WTC11 (cell line): Measurements from ENCODE around the gene SRSF1. TPM values are rescaled to one million over a fixed set of nuclear protein-coding genes. Genes with fewer than 3 reads are reported as not detected.

Source experiments
- ATAC-seq: fragments of 200-7000 bp; cut with Tn5 transposase; 2 replicates; pipeline ENCODE4 v1.10.0; 2021; ENCODE audit warnings: mild to moderate bottlenecking, moderate library complexity
- CTCF ChIA-PET: fragments of 300-600 bp; sonication (Branson Sonifier 250); formaldehyde crosslinking; loops from one replicate; lab custom pipeline; 2021; ENCODE audit warnings: antibody characterized with exemption; lab: Charles Lee
- POLR2A ChIA-PET: fragments of 350-600 bp; sonication (Branson Sonifier 250); formaldehyde crosslinking; loops from one replicate; lab custom pipeline; 2021; ENCODE audit warnings: antibody characterized with exemption; lab: Charles Lee
- DNase-seq: peaks from one replicate; pipeline ENCODE4 v3.0.0; 2021; ENCODE audit warnings: low spot score
- H3K27ac Mint-ChIP-seq: 2 replicates; pipeline ENCODE4 v1.8.0; 2021; ENCODE audit warnings: mixed read lengths
- H3K27me3 Mint-ChIP-seq: 2 replicates; pipeline ENCODE4 v1.8.0; 2021; ENCODE audit warnings: low read depth, mild to moderate bottlenecking, moderate library complexity, mixed read lengths
- H3K36me3 Mint-ChIP-seq: 2 replicates; pipeline ENCODE4 v1.8.0; 2021; ENCODE audit warnings: mixed read lengths
- H3K4me1 Mint-ChIP-seq: 2 replicates; pipeline ENCODE4 v1.8.0; 2022; ENCODE audit warnings: mixed read lengths
- H3K4me3 Mint-ChIP-seq: 2 replicates; pipeline ENCODE4 v1.8.0; 2021; ENCODE audit warnings: mild to moderate bottlenecking, moderate library complexity, mixed read lengths
- H3K9me3 Mint-ChIP-seq: 2 replicates; pipeline ENCODE4 v1.8.0; 2021; ENCODE audit warnings: mixed read lengths
- AFF4 ChIP-seq: sonication (generic); formaldehyde crosslinking; IDR thresholded peaks from 2 replicates; pipeline ENCODE4 v1.8.1; 2023; ENCODE audit warnings: mild to moderate bottlenecking, missing genetic modification reagents, borderline replicate concordance
- ATF3 ChIP-seq: sonication (generic); formaldehyde crosslinking; conservative IDR thresholded peaks from 2 replicates; pipeline ENCODE4 v1.8.1; 2022; ENCODE audit warnings: mild to moderate bottlenecking, missing genetic modification reagents
- ATF6 ChIP-seq: sonication (generic); formaldehyde crosslinking; IDR thresholded peaks from 2 replicates; pipeline ENCODE4 v1.8.1; 2023; ENCODE audit warnings: mild to moderate bottlenecking, missing genetic modification reagents
- E2F5 ChIP-seq: sonication (generic); formaldehyde crosslinking; IDR thresholded peaks from 2 replicates; pipeline ENCODE4 v1.8.1; 2022; ENCODE audit warnings: mild to moderate bottlenecking, moderate library complexity, missing genetic modification reagents
- EMX1 ChIP-seq: fragments of 250-450 bp; sonication (Bioruptor Pico); IDR thresholded peaks from 2 replicates; pipeline ENCODE4 v1.8.0; 2021; ENCODE audit warnings: mild to moderate bottlenecking
- ERG ChIP-seq: fragments of 250-450 bp; sonication (Bioruptor Pico); IDR thresholded peaks from 2 replicates; pipeline ENCODE4 v1.8.0; 2021; ENCODE audit warnings: mild to moderate bottlenecking
- ESRRA ChIP-seq: sonication (generic); formaldehyde crosslinking; IDR thresholded peaks from 2 replicates; pipeline ENCODE4 v1.8.1; 2022; ENCODE audit warnings: mild to moderate bottlenecking, missing genetic modification reagents, borderline replicate concordance
- ETV6 ChIP-seq: sonication (generic); formaldehyde crosslinking; IDR thresholded peaks from 2 replicates; pipeline ENCODE4 v1.8.1; 2022; ENCODE audit warnings: mild to moderate bottlenecking, missing genetic modification reagents
- FOXJ3 ChIP-seq: sonication (generic); formaldehyde crosslinking; IDR thresholded peaks from 2 replicates; pipeline ENCODE4 v1.9.0; 2021; ENCODE audit warnings: missing genetic modification reagents, mild to moderate bottlenecking, borderline replicate concordance
- FOXP1 ChIP-seq: sonication (generic); formaldehyde crosslinking; IDR thresholded peaks from 2 replicates; pipeline ENCODE4 v1.8.0; 2022; ENCODE audit warnings: missing genetic modification reagents, mild to moderate bottlenecking, moderate library complexity, borderline replicate concordance
- HMGXB4 ChIP-seq: sonication (generic); formaldehyde crosslinking; IDR thresholded peaks from 2 replicates; pipeline ENCODE4 v1.8.1; 2023; ENCODE audit warnings: mild to moderate bottlenecking, moderate library complexity, missing genetic modification reagents
- JUN ChIP-seq: sonication (generic); formaldehyde crosslinking; IDR thresholded peaks from 2 replicates; pipeline ENCODE4 v1.8.0; 2023; ENCODE audit warnings: mild to moderate bottlenecking, missing genetic modification reagents
- MLX ChIP-seq: sonication (generic); formaldehyde crosslinking; IDR thresholded peaks from 2 replicates; pipeline ENCODE4 v1.8.1; 2023; ENCODE audit warnings: mild to moderate bottlenecking, missing genetic modification reagents, moderate library complexity
- MXD4 ChIP-seq: fragments of 250-450 bp; sonication (Bioruptor Pico); IDR thresholded peaks from 2 replicates; pipeline ENCODE4 v1.8.0; 2021; ENCODE audit warnings: mild to moderate bottlenecking, moderate library complexity, borderline replicate concordance
- NR2C2 ChIP-seq: sonication (generic); formaldehyde crosslinking; IDR thresholded peaks from 2 replicates; pipeline ENCODE4 v1.8.0; 2022; ENCODE audit warnings: mild to moderate bottlenecking, missing genetic modification reagents
- SMAD3 ChIP-seq: sonication (generic); formaldehyde crosslinking; IDR thresholded peaks from 2 replicates; pipeline ENCODE4 v1.8.0; 2022; ENCODE audit warnings: missing genetic modification reagents, mild to moderate bottlenecking, borderline replicate concordance
- SP1 ChIP-seq: sonication (generic); formaldehyde crosslinking; conservative IDR thresholded peaks from 2 replicates; pipeline ENCODE4 v1.8.1; 2022; ENCODE audit warnings: missing genetic modification reagents
- TCF7 ChIP-seq: sonication (generic); formaldehyde crosslinking; IDR thresholded peaks from 2 replicates; pipeline ENCODE4 v1.8.0; 2022; ENCODE audit warnings: mild to moderate bottlenecking, low read depth, missing genetic modification reagents, moderate library complexity
- USF1 ChIP-seq: sonication (generic); formaldehyde crosslinking; IDR thresholded peaks from 2 replicates; pipeline ENCODE4 v1.8.0; 2022; ENCODE audit warnings: mild to moderate bottlenecking, missing genetic modification reagents
- USF2 ChIP-seq: sonication (generic); formaldehyde crosslinking; IDR thresholded peaks from 2 replicates; pipeline ENCODE4 v1.8.1; 2023; ENCODE audit warnings: mild to moderate bottlenecking, missing genetic modification reagents, moderate library complexity
- ZNF512 ChIP-seq: sonication (generic); formaldehyde crosslinking; IDR thresholded peaks from 2 replicates; pipeline ENCODE4 v1.8.1; 2022; ENCODE audit warnings: missing genetic modification reagents, borderline replicate concordance
- total RNA-seq: library from RNA; stranded (reverse); gene quantifications from 3 replicates; pipeline ENCODE4 v1.2.3, GENCODE V29; 2021

Gene SRSF1
- total RNA-seq, 1 experiment from 2014 or later = 387 TPM

GRCh38 chr17:57993471-57994365, 13.3 kb downstream of the SRSF1 start:
- Mint-ChIP-seq H3K4me1 (peaks cover 61% of the 10 kb centered on the region), H3K27ac (peak overlapping the region; percentile 44), H3K4me3 (no peak overlapping the region), H3K27me3 (no peaks in the 10 kb centered on the region), H3K9me3 (no peaks in the 10 kb centered on the region), H3K36me3 (peaks cover 10% of the 10 kb centered on the region)
- POLR2A ChIA-PET = interaction anchor here (0.6 to 1.3 kb wide), 7 partner anchors 38 to 135 kb away, joined by 3 to 5 read pairs (median 3); partner anchors contain the start of gene CUEDC1
- ATAC-seq = peak; percentile 7; the same call in 1 of the 2 replicates
- DNase-seq = no peak
- CTCF ChIA-PET = interaction anchor here (0.6 to 11.1 kb wide), 11 partner anchors 9 to 160 kb away, joined by 3 to 207 read pairs (median 5); no protein-coding TSS in a partner anchor
- TF ChIP-seq SMAD3 (CRISPR knock-in tag) (no peak), SP1 (CRISPR knock-in tag) (no peak), NR2C2 (no peak), MLX (no peak), USF2 (CRISPR knock-in tag) (no peak), HMGXB4 (CRISPR knock-in tag) (no peak), ESRRA (CRISPR knock-in tag) (no peak), EMX1 (peak; percentile 77; the same call in 1 of the 2 replicates), MXD4 (CRISPR knock-in tag) (no peak), AFF4 (CRISPR knock-in tag) (no peak), ERG (CRISPR knock-in tag) (0 out of 2 replicates have a peak, but pooled peaks have one; percentile 39), E2F5 (no peak), TCF7 (no peak), JUN (CRISPR knock-in tag) (no peak), ETV6 (CRISPR knock-in tag) (no peak), ATF6 (CRISPR knock-in tag) (no peak), USF1 (CRISPR knock-in tag) (no peak), FOXP1 (CRISPR knock-in tag) (no peak), ATF3 (CRISPR knock-in tag) (no peak), ZNF512 (no peak), FOXJ3 (CRISPR knock-in tag) (no peak)
